Measurements from ENCODE around the gene PLAAT3. TPM values are rescaled to one million over a fixed set of nuclear protein-coding genes. Genes with fewer than 3 reads are reported as not detected.
"Not testable (repeated sequence)": the region's sequence is repeated elsewhere in the genome, so short reads cannot be mapped to it uniquely, and the experiment has no call there.

Gene PLAAT3
- total RNA-seq, 2 experiments from 2014 or later = 15.8 to 17.3 TPM

GRCh38 chr11:63599211-63600122 lies 14.8 kb downstream of the PLAAT3 start:
- no peak for ATAC-seq (ENCODE audit: low read depth)
- Mint-ChIP-seq H3K36me3 (peaks cover 5% of the 10 kb centered on the region), H3K9me3 (no peaks in the 10 kb centered on the region), H3K27ac (no peak overlapping the region), H3K4me3 (no peak overlapping the region), H3K27me3 (no peaks in the 10 kb centered on the region), H3K4me1 (peaks cover 3% of the 10 kb centered on the region)
- POLR2A ChIA-PET = no interaction called here
- DNase-seq = no peak

- DNase-seq = no peak
- Mint-ChIP-seq H3K36me3 (peaks cover 11% of the 10 kb centered on the region), H3K27me3 (no peaks in the 10 kb centered on the region), H3K27ac (no peak overlapping the region), H3K9me3 (no peaks in the 10 kb centered on the region), H3K4me1 (peaks cover 3% of the 10 kb centered on the region), H3K4me3 (no peak overlapping the region)
- POLR2A ChIA-PET = no interaction called here
- ATAC-seq (ENCODE audit: low read depth) = no peak
Observed at GRCh38 chr11:63598556-63598955, 15.7 kb downstream of the PLAAT3 start.

- POLR2A ChIA-PET = interaction anchor here (0.7 kb wide), 1 partner anchor 153 kb away, joined by 9 read pairs; no protein-coding TSS in a partner anchor
- no peaks in the 10 kb centered on the region for H3K9me3 Mint-ChIP-seq
Observed at GRCh38 chr11:63595296-63595695, 18.9 kb downstream of the PLAAT3 start.

GRCh38 chr11:63592975-63593395 lies 21.2 kb downstream of the PLAAT3 start:
- Mint-ChIP-seq H3K9me3 (no peaks in the 10 kb centered on the region), H3K4me1 (peaks cover 6% of the 10 kb centered on the region), H3K27ac (no peak overlapping the region), H3K4me3 (no peak overlapping the region), H3K36me3 (peaks cover 15% of the 10 kb centered on the region), H3K27me3 (no peaks in the 10 kb centered on the region)
- POLR2A ChIA-PET = no interaction called here
- ATAC-seq (ENCODE audit: low read depth) (no peak), DNase-seq (no peak)

More at GRCh38 chr11:63595296-63595695, 18.9 kb downstream of the PLAAT3 start:
- Mint-ChIP-seq H3K4me1 (peaks cover 7% of the 10 kb centered on the region), H3K36me3 (peaks cover 16% of the 10 kb centered on the region), H3K4me3 (no peak overlapping the region), H3K27me3 (no peaks in the 10 kb centered on the region), H3K27ac (no peak overlapping the region)
- no peak for ATAC-seq (ENCODE audit: low read depth)
- no peak for DNase-seq

GRCh38 chr11:63590024-63590788 lies 24.0 kb downstream of the PLAAT3 start:
- Mint-ChIP-seq H3K9me3 (no peaks in the 10 kb centered on the region), H3K4me3 (no peak overlapping the region), H3K27ac (no peak overlapping the region), H3K4me1 (peaks cover 6% of the 10 kb centered on the region), H3K36me3 (peaks cover 19% of the 10 kb centered on the region), H3K27me3 (no peaks in the 10 kb centered on the region)
- no peak for DNase-seq
- POLR2A ChIA-PET = no interaction called here
- no peak for ATAC-seq (ENCODE audit: low read depth)

- ATAC-seq (ENCODE audit: low read depth) (no peak), DNase-seq (no peak)
- no peaks in the 10 kb centered on the region for H3K9me3 Mint-ChIP-seq
- POLR2A ChIA-PET = no interaction called here
- no peak overlapping the region for H3K4me3 Mint-ChIP-seq
- H3K36me3 Mint-ChIP-seq = peaks cover 21% of the 10 kb centered on the region
- H3K4me1 Mint-ChIP-seq = peaks cover 6% of the 10 kb centered on the region
- no peak overlapping the region for H3K27ac Mint-ChIP-seq
- no peaks in the 10 kb centered on the region for H3K27me3 Mint-ChIP-seq
Observed at GRCh38 chr11:63589000-63589399, 25.2 kb downstream of the PLAAT3 start.

GRCh38 chr11:63586451-63587166 lies 27.6 kb downstream of the PLAAT3 start:
- Mint-ChIP-seq H3K9me3 (peaks cover 1% of the 10 kb centered on the region), H3K4me1 (peaks cover 16% of the 10 kb centered on the region), H3K27me3 (no peaks in the 10 kb centered on the region), H3K36me3 (peaks cover 27% of the 10 kb centered on the region), H3K27ac (no peak overlapping the region), H3K4me3 (no peak overlapping the region)
- POLR2A ChIA-PET = no interaction called here
- no peak for ATAC-seq (ENCODE audit: low read depth)
- DNase-seq = no peak

GRCh38 chr11:63583357-63583677 lies 30.9 kb downstream of the PLAAT3 start:
- H3K27ac Mint-ChIP-seq = peak overlapping the region; percentile 34
- H3K4me1 Mint-ChIP-seq = peaks cover 17% of the 10 kb centered on the region
- POLR2A ChIA-PET = interaction anchor here (0.8 to 1.1 kb wide), 3 partner anchors 8 to 38 kb away, joined by 4 to 5 read pairs (median 4); no protein-coding TSS in a partner anchor
- peaks cover 11% of the 10 kb centered on the region for H3K9me3 Mint-ChIP-seq
- H3K27me3 Mint-ChIP-seq = no peaks in the 10 kb centered on the region
- peaks cover 48% of the 10 kb centered on the region for H3K36me3 Mint-ChIP-seq
- no peak for DNase-seq
- H3K4me3 Mint-ChIP-seq = no peak overlapping the region
- ATAC-seq (ENCODE audit: low read depth) = no peak

- H3K27me3 Mint-ChIP-seq, H3K4me3 Mint-ChIP-seq, POLR2A ChIA-PET: not testable (repeated sequence)
Observed at GRCh38 chr11:63581224-63581623, 33.0 kb downstream of the PLAAT3 start.

GRCh38 chr11:63578882-63579281 lies 35.4 kb downstream of the PLAAT3 start:
- H3K27me3 Mint-ChIP-seq; H3K27ac Mint-ChIP-seq; H3K4me3 Mint-ChIP-seq; POLR2A ChIA-PET; ATAC-seq (ENCODE audit: low read depth); DNase-seq: not testable (repeated sequence)
- Mint-ChIP-seq H3K9me3 (peaks cover 13% of the 10 kb centered on the region), H3K4me1 (peaks cover 33% of the 10 kb centered on the region), H3K36me3 (peaks cover 49% of the 10 kb centered on the region)

More at GRCh38 chr11:63581224-63581623, 33.0 kb downstream of the PLAAT3 start:
- not testable (repeated sequence) for H3K27ac Mint-ChIP-seq; ATAC-seq (ENCODE audit: low read depth); DNase-seq
- Mint-ChIP-seq H3K9me3 (peaks cover 13% of the 10 kb centered on the region), H3K4me1 (peaks cover 17% of the 10 kb centered on the region), H3K36me3 (peaks cover 54% of the 10 kb centered on the region)

- H3K27me3 Mint-ChIP-seq = peaks cover 4% of the 10 kb centered on the region
- peaks cover 21% of the 10 kb centered on the region for H3K4me1 Mint-ChIP-seq
- peaks cover 28% of the 10 kb centered on the region for H3K36me3 Mint-ChIP-seq
- POLR2A ChIA-PET = interaction anchor here (0.7 to 3.7 kb wide), 7 partner anchors 9 to 73 kb away, joined by 3 to 34 read pairs (median 4); partner anchors contain the start of genes PLAAT2 and PLAAT4
- ATAC-seq (ENCODE audit: low read depth) = no peak
- peaks cover 6% of the 10 kb centered on the region for H3K9me3 Mint-ChIP-seq
- no peak for DNase-seq
- H3K27ac Mint-ChIP-seq = peak overlapping the region; percentile 96
- peak overlapping the region; percentile 80 for H3K4me3 Mint-ChIP-seq
Observed at GRCh38 chr11:63574856-63575602, 39.2 kb downstream of the PLAAT3 start.

All from activated naive CD8-positive, alpha-beta T cell treated with anti-CD3 and anti-CD28 coated beads, Interleukin-2, amount 10 ng/mL, durations not matched to agents 7 days and 5 days (primary cell).